WI38 (cell line): ENCODE data around the gene SCARB1.

Experiments
- H3K4me3 ChIP-seq: 2 replicates; pipeline ENCODE4 v1.5.1; 2011; ENCODE audit warnings: low read depth, mild to moderate bottlenecking, control low read depth, low read length
- TF ChIP-seq, protein P1 (sequence below): IDR thresholded peaks from 2 replicates; pipeline ENCODE4 v1.5.1; 2012; ENCODE audit warnings: low read depth, mild to moderate bottlenecking, control low read depth, low read length

SCARB1 gene

GRCh38 chr12:124737772-124738635, 125.7 kb downstream of the SCARB1 start:
- TF ChIP-seq, protein P1, sequence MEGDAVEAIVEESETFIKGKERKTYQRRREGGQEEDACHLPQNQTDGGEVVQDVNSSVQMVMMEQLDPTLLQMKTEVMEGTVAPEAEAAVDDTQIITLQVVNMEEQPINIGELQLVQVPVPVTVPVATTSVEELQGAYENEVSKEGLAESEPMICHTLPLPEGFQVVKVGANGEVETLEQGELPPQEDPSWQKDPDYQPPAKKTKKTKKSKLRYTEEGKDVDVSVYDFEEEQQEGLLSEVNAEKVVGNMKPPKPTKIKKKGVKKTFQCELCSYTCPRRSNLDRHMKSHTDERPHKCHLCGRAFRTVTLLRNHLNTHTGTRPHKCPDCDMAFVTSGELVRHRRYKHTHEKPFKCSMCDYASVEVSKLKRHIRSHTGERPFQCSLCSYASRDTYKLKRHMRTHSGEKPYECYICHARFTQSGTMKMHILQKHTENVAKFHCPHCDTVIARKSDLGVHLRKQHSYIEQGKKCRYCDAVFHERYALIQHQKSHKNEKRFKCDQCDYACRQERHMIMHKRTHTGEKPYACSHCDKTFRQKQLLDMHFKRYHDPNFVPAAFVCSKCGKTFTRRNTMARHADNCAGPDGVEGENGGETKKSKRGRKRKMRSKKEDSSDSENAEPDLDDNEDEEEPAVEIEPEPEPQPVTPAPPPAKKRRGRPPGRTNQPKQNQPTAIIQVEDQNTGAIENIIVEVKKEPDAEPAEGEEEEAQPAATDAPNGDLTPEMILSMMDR: no peak
- no peak overlapping the region for H3K4me3 ChIP-seq

DNA sequence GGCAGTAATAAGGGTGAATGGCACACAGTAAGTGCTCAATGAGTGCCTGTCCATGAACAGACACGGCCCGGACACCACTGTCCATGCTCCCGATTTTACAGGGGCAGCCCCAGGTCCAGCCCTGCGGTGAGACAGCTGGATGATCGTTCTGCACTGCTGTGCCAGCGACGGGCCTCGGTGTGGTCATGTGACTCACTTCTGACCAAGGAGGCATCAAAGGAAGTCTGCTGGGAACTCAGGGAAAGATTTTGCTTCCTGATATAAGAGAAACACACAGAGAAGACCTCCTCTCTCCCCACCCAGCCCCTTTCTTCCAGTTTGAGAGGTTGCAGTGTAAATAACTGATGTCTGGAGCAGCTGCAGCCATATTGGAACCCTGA, 126.6 kb downstream of the SCARB1 start:
- no peak overlapping the region for H3K4me3 ChIP-seq
- TF ChIP-seq, protein P1: no peak

- H3K4me3 ChIP-seq: no peak overlapping the region
- TF ChIP-seq, protein P1: no peak
Measured at GRCh38 chr12:124736115-124737039, 127.3 kb downstream of the SCARB1 start.

DNA sequence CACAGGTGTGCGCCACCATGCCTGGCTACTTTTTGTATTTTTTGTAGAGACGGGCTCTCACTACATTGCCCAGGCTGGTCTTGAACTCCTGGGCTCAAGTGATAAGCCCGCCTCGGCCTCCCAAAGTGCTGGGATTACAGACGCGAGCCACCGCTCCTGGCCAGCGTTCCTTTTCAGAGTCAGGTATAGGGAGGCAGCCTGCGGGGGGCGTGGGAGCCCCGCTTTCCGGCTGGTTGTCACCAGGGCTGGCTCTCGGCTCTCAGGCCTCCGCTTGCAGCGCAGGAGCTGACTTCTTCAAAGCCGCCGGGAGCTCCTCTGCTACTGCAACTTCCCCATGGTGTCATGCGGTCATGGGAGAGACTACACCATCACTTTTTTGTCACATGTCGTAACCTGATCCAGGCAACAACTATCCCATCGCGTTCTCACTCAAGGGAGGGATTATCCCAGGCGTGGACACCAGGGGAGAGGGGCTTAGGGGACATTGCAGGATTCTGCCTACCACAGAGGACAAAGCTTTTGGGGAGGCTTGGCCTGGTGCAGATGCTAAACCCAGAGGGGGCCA, 129.4 kb downstream of the SCARB1 start:
- no peak overlapping the region for H3K4me3 ChIP-seq
- TF ChIP-seq, protein P1: no peak

DNA sequence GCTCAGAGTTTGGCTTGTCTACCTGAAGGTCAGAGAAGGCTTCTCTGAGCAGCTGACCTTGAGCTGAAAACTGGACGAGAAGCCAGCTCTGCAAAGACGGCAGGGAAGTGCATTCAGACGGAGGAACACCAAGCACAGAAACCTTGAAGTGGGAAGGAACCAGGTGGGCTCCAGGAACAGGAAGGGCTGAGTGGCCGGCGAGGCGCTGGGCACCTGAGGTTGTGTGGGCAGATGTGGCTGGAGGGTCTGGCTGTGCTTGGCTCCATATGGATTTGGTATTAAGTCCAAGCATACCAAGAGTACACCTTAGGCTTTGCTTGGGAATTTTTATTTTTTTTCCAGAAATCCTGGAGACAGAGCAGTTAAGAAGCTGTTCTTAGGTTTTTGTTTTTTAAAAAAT, 130.6 kb downstream of the SCARB1 start:
- no peak overlapping the region for H3K4me3 ChIP-seq
- TF ChIP-seq, protein P1: no peak

- no peak overlapping the region for H3K4me3 ChIP-seq
- TF ChIP-seq, protein P1: no peak
Measured at GRCh38 chr12:124732275-124733075, 131.2 kb downstream of the SCARB1 start.
